Measurements from ENCODE around the gene NFIX. TPM values are rescaled to one million over a fixed set of nuclear protein-coding genes. Genes with fewer than 3 reads are reported as not detected.

The NFIX gene
- total and polyA plus RNA-seq, 2 donors (not counting 1 experiment from before 2014, with no cell fraction given) = 35.7 to 74.8 TPM

DNA sequence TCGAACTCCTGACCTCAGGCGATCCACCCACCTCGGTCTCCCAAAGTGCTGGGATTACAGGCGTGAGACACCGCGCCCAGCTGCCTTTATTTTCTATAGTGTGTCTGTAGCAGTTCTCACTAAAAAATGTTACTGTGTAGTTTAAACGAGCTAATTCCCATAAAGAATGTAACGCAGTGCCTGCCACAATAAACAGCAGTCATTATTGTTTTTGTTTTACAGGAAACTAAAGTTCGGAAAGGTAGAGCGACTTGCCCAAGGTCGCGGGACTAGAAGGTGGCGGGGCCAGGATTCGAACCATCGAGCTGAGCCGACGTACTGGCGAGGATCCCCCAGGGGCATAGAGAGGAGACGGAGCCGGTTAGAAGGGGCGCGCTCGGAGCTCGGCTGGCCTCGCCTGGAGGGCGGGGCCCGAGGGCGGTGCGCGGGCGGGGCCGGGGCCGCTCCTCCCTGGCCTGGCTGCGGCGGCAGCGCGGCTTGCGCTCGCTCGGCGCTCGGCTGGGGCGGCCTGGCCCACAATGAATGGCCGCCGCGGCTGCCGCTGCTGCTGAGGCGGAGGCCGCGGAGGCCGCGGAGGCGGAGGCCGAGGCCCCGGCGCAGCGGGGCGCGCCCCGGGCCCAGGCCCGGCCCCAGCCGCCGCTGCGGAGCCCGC, 122.6 kb downstream of the NFIX start, which contains the start of gene NACC1:
TSS of gene NACC1 (plus strand) at position 493 of the 652 bp plus-strand sequence. CDS start 16,944 bp downstream, outside the sequence.
- H3K4me1 ChIP-seq (ENCODE audit: control insufficient read depth, extremely low read depth, insufficient read depth, low read length) = peaks cover 16% of the 10 kb centered on the region
- peak within 1 kb of the TSS; percentile 72 for H2AFZ ChIP-seq (ENCODE audit: low read length)
- H3K79me2 ChIP-seq (ENCODE audit: control insufficient read depth, insufficient read depth, low read length) = peaks cover 58% of the 10 kb centered on the region
- DNase-seq (ENCODE audit: low read depth in 2 of 2) = peak; percentile 84 to 86
- peaks cover 1% of the 10 kb centered on the region for H4K20me1 ChIP-seq (ENCODE audit: control insufficient read depth, extremely low read depth, insufficient read depth, low read length)
- no peaks in the 10 kb centered on the region for H3K9me3 ChIP-seq (ENCODE audit: control insufficient read depth, insufficient read depth, low read depth, low read length)
- TF ChIP-seq, protein P1, sequence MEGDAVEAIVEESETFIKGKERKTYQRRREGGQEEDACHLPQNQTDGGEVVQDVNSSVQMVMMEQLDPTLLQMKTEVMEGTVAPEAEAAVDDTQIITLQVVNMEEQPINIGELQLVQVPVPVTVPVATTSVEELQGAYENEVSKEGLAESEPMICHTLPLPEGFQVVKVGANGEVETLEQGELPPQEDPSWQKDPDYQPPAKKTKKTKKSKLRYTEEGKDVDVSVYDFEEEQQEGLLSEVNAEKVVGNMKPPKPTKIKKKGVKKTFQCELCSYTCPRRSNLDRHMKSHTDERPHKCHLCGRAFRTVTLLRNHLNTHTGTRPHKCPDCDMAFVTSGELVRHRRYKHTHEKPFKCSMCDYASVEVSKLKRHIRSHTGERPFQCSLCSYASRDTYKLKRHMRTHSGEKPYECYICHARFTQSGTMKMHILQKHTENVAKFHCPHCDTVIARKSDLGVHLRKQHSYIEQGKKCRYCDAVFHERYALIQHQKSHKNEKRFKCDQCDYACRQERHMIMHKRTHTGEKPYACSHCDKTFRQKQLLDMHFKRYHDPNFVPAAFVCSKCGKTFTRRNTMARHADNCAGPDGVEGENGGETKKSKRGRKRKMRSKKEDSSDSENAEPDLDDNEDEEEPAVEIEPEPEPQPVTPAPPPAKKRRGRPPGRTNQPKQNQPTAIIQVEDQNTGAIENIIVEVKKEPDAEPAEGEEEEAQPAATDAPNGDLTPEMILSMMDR (conservative IDR thresholded peaks at IDR 0.05 in 1 of 2, IDR thresholded peaks at IDR 0.05 in 1 of 2; ENCODE audit: low read depth in 1 of 2, low read length in 2 of 2) = no peak
- peak within 1 kb of the TSS; percentile 83 to 97 (median 92) for H3K4me3 ChIP-seq (replicated peaks in 1 of 4; ENCODE audit: control extremely low read depth in 1 of 4, insufficient read depth in 1 of 4, low read depth in 3 of 4, low read length in 4 of 4)
- peak within 1 kb of the TSS; percentile 86 for H3K9ac ChIP-seq (ENCODE audit: insufficient read depth, low read length)
- peaks cover 4% of the 10 kb centered on the region for H3K36me3 ChIP-seq (ENCODE audit: control insufficient read depth, insufficient read depth, low read length)
- peak within 1 kb of the TSS; percentile 74 for H3K27ac ChIP-seq (ENCODE audit: insufficient read depth, low read length)
- peak within 1 kb of the TSS; percentile 91 for H3K4me2 ChIP-seq (ENCODE audit: extremely low read depth, insufficient read depth, low read length)
- no peaks in the 10 kb centered on the region for H3K27me3 ChIP-seq (ENCODE audit: control insufficient read depth, insufficient read depth, low read length)

DNA sequence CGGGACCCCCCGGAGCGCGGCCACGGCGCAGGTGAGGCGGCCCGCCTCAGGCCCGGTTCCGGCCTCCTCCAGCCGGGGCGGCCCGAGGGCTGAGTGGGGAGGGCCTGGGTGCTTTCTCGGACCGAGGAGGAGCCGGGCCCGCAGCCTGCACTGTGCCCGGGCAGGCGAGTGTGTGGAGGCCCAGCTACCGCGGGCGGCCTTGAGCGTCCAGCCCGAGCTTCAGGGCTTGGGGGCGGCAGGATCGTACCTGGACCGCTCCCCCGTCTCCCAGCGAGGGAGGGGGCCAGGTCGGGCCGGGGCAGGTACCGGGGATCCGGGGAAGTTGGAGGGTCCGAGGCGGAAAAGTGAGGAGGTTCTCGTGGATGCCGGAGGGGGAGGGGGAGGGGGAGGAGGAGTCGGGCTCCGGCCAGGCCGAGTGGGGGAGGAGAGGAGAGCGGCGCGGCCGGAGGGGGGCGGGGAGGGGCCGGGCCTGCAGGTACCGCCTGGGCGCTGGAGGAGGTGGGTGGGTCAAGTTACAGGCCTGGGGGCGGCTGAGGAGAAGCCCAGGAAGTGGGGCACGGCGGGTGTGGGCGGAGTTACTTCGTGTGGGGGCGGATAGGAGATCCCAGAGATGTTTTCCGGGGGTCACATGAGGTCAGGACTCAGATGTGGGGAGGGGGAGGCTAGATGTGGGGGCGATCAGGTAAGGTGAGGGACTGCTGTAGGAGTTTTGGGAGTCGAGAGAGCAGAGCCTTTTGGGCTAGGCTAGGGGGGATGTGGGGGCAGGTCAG, 123.3 kb downstream of the NFIX start:
- Histone ChIP-seq H3K4me2 (ENCODE audit: extremely low read depth, insufficient read depth, low read length) (peak overlapping the region; percentile 90), H3K36me3 (ENCODE audit: control insufficient read depth, insufficient read depth, low read length) (peaks cover 4% of the 10 kb centered on the region), H3K9ac (ENCODE audit: insufficient read depth, low read length) (peak overlapping the region; percentile 86), H3K9me3 (ENCODE audit: control insufficient read depth, insufficient read depth, low read depth, low read length) (no peaks in the 10 kb centered on the region), H3K27ac (ENCODE audit: insufficient read depth, low read length) (peak overlapping the region; percentile 74), H3K79me2 (ENCODE audit: control insufficient read depth, insufficient read depth, low read length) (peaks cover 65% of the 10 kb centered on the region), H3K4me1 (ENCODE audit: control insufficient read depth, extremely low read depth, insufficient read depth, low read length) (peaks cover 16% of the 10 kb centered on the region), H2AFZ (ENCODE audit: low read length) (no peak overlapping the region), H4K20me1 (ENCODE audit: control insufficient read depth, extremely low read depth, insufficient read depth, low read length) (peaks cover 1% of the 10 kb centered on the region), H3K27me3 (ENCODE audit: control insufficient read depth, insufficient read depth, low read length) (no peaks in the 10 kb centered on the region), H3K4me3 (replicated peaks in 1 of 4; ENCODE audit: control extremely low read depth in 1 of 4, insufficient read depth in 1 of 4, low read depth in 3 of 4, low read length in 4 of 4) (peak overlapping the region; percentile 58 to 91 (median 86))
- TF ChIP-seq, protein P1 (conservative IDR thresholded peaks at IDR 0.05 in 1 of 2, IDR thresholded peaks at IDR 0.05 in 1 of 2; ENCODE audit: low read depth in 1 of 2, low read length in 2 of 2) = no peak
- no peak for TF ChIP-seq EZH2 (IDR thresholded peaks at IDR 0.05; ENCODE audit: low read length, missing control alignments)
- peak in 1 of 2 donors; percentile 57 for DNase-seq (ENCODE audit: low read depth in 2 of 2)

DNA sequence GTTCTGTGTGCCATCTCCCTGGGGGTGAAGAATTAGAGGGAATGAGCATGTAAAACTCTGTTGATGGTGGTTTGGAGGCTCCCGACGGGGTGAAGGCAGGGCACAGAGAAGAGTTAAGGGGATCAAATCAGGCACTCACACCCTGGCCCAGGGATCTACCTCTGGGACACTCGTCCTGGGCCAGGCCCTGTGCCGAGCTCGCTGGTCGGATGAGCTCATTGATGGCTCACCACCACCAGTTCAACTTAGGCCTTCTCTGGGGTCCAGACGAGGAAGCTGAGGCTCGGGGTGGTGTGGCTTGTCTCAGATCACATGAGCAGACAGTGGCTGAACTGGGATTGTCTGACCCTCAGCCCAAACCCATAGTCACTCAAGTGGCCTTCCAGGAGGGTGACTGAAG, 124.4 kb downstream of the NFIX start:
- Histone ChIP-seq H3K36me3 (ENCODE audit: control insufficient read depth, insufficient read depth, low read length) (peaks cover 4% of the 10 kb centered on the region), H2AFZ (ENCODE audit: low read length) (no peak overlapping the region), H3K9me3 (ENCODE audit: control insufficient read depth, insufficient read depth, low read depth, low read length) (no peaks in the 10 kb centered on the region), H3K9ac (ENCODE audit: insufficient read depth, low read length) (no peak overlapping the region), H4K20me1 (ENCODE audit: control insufficient read depth, extremely low read depth, insufficient read depth, low read length) (peaks cover 1% of the 10 kb centered on the region), H3K4me3 (replicated peaks in 1 of 4; ENCODE audit: control extremely low read depth in 1 of 4, insufficient read depth in 1 of 4, low read depth in 3 of 4, low read length in 4 of 4) (peak overlapping the region; percentile 19 to 91 (median 74)), H3K79me2 (ENCODE audit: control insufficient read depth, insufficient read depth, low read length) (peaks cover 73% of the 10 kb centered on the region), H3K27ac (ENCODE audit: insufficient read depth, low read length) (peak overlapping the region; percentile 57), H3K27me3 (ENCODE audit: control insufficient read depth, insufficient read depth, low read length) (no peaks in the 10 kb centered on the region), H3K4me2 (ENCODE audit: extremely low read depth, insufficient read depth, low read length) (peak overlapping the region; percentile 90), H3K4me1 (ENCODE audit: control insufficient read depth, extremely low read depth, insufficient read depth, low read length) (peaks cover 16% of the 10 kb centered on the region)
- TF ChIP-seq EZH2 (IDR thresholded peaks at IDR 0.05; ENCODE audit: low read length, missing control alignments) = no peak
- TF ChIP-seq, protein P1 (conservative IDR thresholded peaks at IDR 0.05 in 1 of 2, IDR thresholded peaks at IDR 0.05 in 1 of 2; ENCODE audit: low read depth in 1 of 2, low read length in 2 of 2) = no peak
- DNase-seq (ENCODE audit: low read depth in 2 of 2) = peak in 1 of 2 donors; percentile 32
